B cell (primary cell): ENCODE results near the gene RAD21L1. TPM values are rescaled to one million over a fixed set of nuclear protein-coding genes. Genes with fewer than 3 reads are reported as not detected.

ENCODE experiments used
- ATAC-seq: fragments of 200-7000 bp; cut with Tn5 transposase; one replicate; pipeline ENCODE4 v1.10.0; 2021; ENCODE audit warnings: low read depth, mild to moderate bottlenecking, moderate number of reproducible peaks, moderate library complexity
- CTCF ChIA-PET: fragments of 350-600 bp; sonication (Branson Sonifier 250); formaldehyde crosslinking; loops from one replicate; lab custom pipeline; 2021; ENCODE audit warnings: antibody characterized with exemption, inconsistent platforms; lab: Charles Lee
- POLR2A ChIA-PET: fragments of 350-600 bp; sonication (Branson Sonifier 250); formaldehyde crosslinking; loops from one replicate; lab custom pipeline; 2021; ENCODE audit warnings: antibody characterized with exemption; lab: Charles Lee
- DNase-seq: peaks from one replicate; pipeline ENCODE4 v3.0.0; 2013
- H2AFZ ChIP-seq: 2 replicates; pipeline ENCODE4 v1.6.1; 2012; ENCODE audit warnings: mild to moderate bottlenecking, low read depth, low read length; ENCODE audit not compliant: insufficient read depth, poor library complexity, severe bottlenecking
- H3K27ac ChIP-seq, 2 donors: 1 replicate in 1 of 2; 2 replicates in 1 of 2; pipeline ENCODE4 v1.5.1; 2012 to 2013; ENCODE audit warnings: low read length in 2 of 2, mild to moderate bottlenecking in 2 of 2, moderate library complexity in 1 of 2
- H3K27me3 ChIP-seq, 4 experiments: fragments of 200-600 bp in 1 of 4; sonication (generic) in 1 of 4; replicated peaks in 1 of 4; 1 replicate in 2 of 4; 2 replicates in 2 of 4; pipeline versions ENCODE4 v1.6.1 to v1.7.0; 2013 to 2016; ENCODE audit warnings: low read length in 3 of 4, mild to moderate bottlenecking in 2 of 4, mixed read lengths in 1 of 4, moderate library complexity in 1 of 4; ENCODE audit not compliant: insufficient read depth in 4 of 4, control insufficient read depth in 3 of 4; ENCODE audit errors: control extremely low read depth in 1 of 4
- H3K36me3 ChIP-seq, 2 experiments: replicated peaks in 1 of 2; 1 replicate in 1 of 2; 2 replicates in 1 of 2; pipeline versions ENCODE4 v1.6.1 to v1.7.1; 2013; ENCODE audit warnings: low read length in 1 of 2; ENCODE audit not compliant: insufficient read depth in 2 of 2, control insufficient read depth in 1 of 2; ENCODE audit errors: control extremely low read depth in 1 of 2, extremely low read depth in 1 of 2
- H3K4me1 ChIP-seq, 2 donors: fragments of 200-600 bp in 1 of 2; sonication (generic) in 1 of 2; 1 replicate in 1 of 2; 2 replicates in 1 of 2; pipeline versions ENCODE4 v1.5.1 to v1.6.1; 2013 to 2017; ENCODE audit warnings: low read length in 2 of 2; ENCODE audit not compliant: control insufficient read depth in 2 of 2, insufficient read depth in 2 of 2
- H3K4me2 ChIP-seq: replicated peaks from 2 replicates; pipeline ENCODE3; 2012; ENCODE audit warnings: mild to moderate bottlenecking, low read depth, low read length; ENCODE audit not compliant: poor library complexity, severe bottlenecking
- H3K4me3 ChIP-seq, 5 experiments: fragments of 200-600 bp in 1 of 5; sonication (generic) in 1 of 5; 1 replicate in 3 of 5; 2 replicates in 2 of 5; pipeline versions ENCODE4 v1.5.1 to v1.7.0; 2011 to 2016; ENCODE audit warnings: low read length in 4 of 5, mild to moderate bottlenecking in 4 of 5, low read depth in 2 of 5, control low read depth in 1 of 5, moderate library complexity in 1 of 5; ENCODE audit not compliant: insufficient read depth in 1 of 5; ENCODE audit errors: control extremely low read depth in 1 of 5, extremely low read depth in 1 of 5
- H3K79me2 ChIP-seq: fragments of 200-600 bp; sonication (generic); one replicate; pipeline ENCODE4 v1.6.0; 2016; ENCODE audit warnings: low read length; ENCODE audit not compliant: control insufficient read depth, insufficient read depth
- H3K9ac ChIP-seq: fragments of 200-600 bp; sonication (generic); 2 replicates; pipeline ENCODE4 v1.6.1; 2017; ENCODE audit warnings: mild to moderate bottlenecking, low read length, moderate library complexity
- H3K9me3 ChIP-seq, 3 donors: one replicate each; pipeline versions ENCODE4 v1.6.1 to v1.7.1; 2013; ENCODE audit warnings: low read length in 2 of 3; ENCODE audit not compliant: control insufficient read depth in 2 of 3, insufficient read depth in 1 of 3; ENCODE audit errors: control extremely low read depth in 1 of 3
- H4K20me1 ChIP-seq: 2 replicates; pipeline ENCODE4 v1.6.0; 2012; ENCODE audit warnings: mild to moderate bottlenecking, low read length; ENCODE audit not compliant: insufficient read depth, control insufficient read depth, poor library complexity, severe bottlenecking
- H3K27ac Mint-ChIP-seq: one replicate; pipeline ENCODE4 v1.8.0; 2021; ENCODE audit warnings: mixed read lengths
- H3K27me3 Mint-ChIP-seq: one replicate; pipeline ENCODE4 v1.8.0; 2021; ENCODE audit warnings: mixed read lengths
- H3K4me1 Mint-ChIP-seq: one replicate; pipeline ENCODE4 v1.8.0; 2021; ENCODE audit warnings: mixed read lengths
- H3K4me3 Mint-ChIP-seq: one replicate; pipeline ENCODE4 v1.8.0; 2021; ENCODE audit warnings: mixed read lengths
- H3K9me3 Mint-ChIP-seq: one replicate; pipeline ENCODE4 v1.8.0; 2022; ENCODE audit warnings: mixed read lengths; ENCODE audit not compliant: insufficient read depth
- CTCF ChIP-seq: fragments of 200-600 bp; IDR thresholded peaks from one replicate; pipeline ENCODE4 v1.8.0; 2022; ENCODE audit warnings: antibody characterized with exemption, mild to moderate bottlenecking
- EZH2 ChIP-seq: IDR thresholded peaks from 2 replicates; pipeline ENCODE4 v1.6.1; 2012; ENCODE audit warnings: borderline replicate concordance, low read depth, mild to moderate bottlenecking, moderate library complexity, low read length; ENCODE audit not compliant: insufficient read depth, poor library complexity, severe bottlenecking
- WGBS: methylation state at CpG from one replicate; pipeline ENCODE4 v1.1.5; 2013; ENCODE audit warnings: missing lambda C conversion rate; ENCODE audit not compliant: insufficient coverage; 5-methylcytosine and 5-hydroxymethylcytosine counted together
- intact Hi-C: fragments of 100-400 bp; cut with micrococcal nuclease; formaldehyde crosslinking; loops from one replicate; pipeline ENCODE4 v1.10.0; 2022
- polyA plus RNA-seq: library from polyadenylated mRNA; depleted of rRNA; stranded (reverse); fragments of >200 nt; gene quantifications from 2 replicates; pipeline ENCODE4 v1.2.3, GENCODE V29; 2012
- total RNA-seq, 2 donors: library from RNA; stranded (reverse); fragments of 120-200 nt in 1 of 2; gene quantifications; 1 replicate in 1 of 2; 2 replicates in 1 of 2; pipeline versions ENCODE4 v1.2.3 to v1.2.4, GENCODE V29; 2013 to 2022

Gene RAD21L1
- total and polyA plus RNA-seq, 2 donors (not counting 1 experiment from before 2014, with no cell fraction given) = not detected

DNA sequence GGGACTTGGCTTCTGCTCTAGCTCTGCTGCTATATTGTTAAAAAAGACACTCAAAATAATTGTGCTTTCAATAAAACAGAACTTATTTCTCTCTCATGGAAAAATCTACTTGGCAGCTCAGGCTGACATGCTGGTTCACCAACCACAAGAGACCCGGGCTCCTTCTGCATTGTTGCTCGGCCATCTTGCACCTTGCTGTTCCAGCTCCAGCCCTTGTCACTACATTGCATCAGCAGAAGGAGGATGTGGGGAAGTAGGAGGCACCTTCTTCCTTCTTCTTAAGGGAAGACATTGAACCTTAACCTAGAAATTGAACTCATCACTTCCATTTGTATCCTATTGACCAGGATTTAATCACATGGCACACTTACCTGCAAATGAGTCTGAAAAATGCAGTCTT, 29.2 kb upstream of the RAD21L1 start:
- intact Hi-C loops = no loop called here
- ChIA-PET CTCF (no interaction called here), POLR2A (no interaction called here)
- H3K4me1 ChIP-seq = no peaks in the 10 kb centered on the region
- H3K4me2 ChIP-seq = no peak overlapping the region
- Mint-ChIP-seq H3K4me1 (no peaks in the 10 kb centered on the region), H3K4me3 (no peak overlapping the region), H3K27me3 (peaks cover 29% of the 10 kb centered on the region), H3K9me3 (peaks cover 4% of the 10 kb centered on the region), H3K27ac (no peak overlapping the region)
- ATAC-seq (no peak), DNase-seq (no peak)
- no peaks in the 10 kb centered on the region for H3K9me3 ChIP-seq
- H3K79me2 ChIP-seq = no peaks in the 10 kb centered on the region
- H3K36me3 ChIP-seq = no peaks in the 10 kb centered on the region
- H3K27me3 ChIP-seq = peaks cover 0 to 7% (median 0%) of the 10 kb centered on the region in 4 experiments
- H4K20me1 ChIP-seq = no peaks in the 10 kb centered on the region
- no peak overlapping the region for H3K9ac ChIP-seq
- no peak overlapping the region for H3K4me3 ChIP-seq
- H2AFZ ChIP-seq = no peak overlapping the region
- 100% methylated on average over 1 of the region's 2 CpGs for WGBS
- no peak overlapping the region for H3K27ac ChIP-seq
- TF ChIP-seq CTCF = no peak
- no peak for TF ChIP-seq EZH2

DNA sequence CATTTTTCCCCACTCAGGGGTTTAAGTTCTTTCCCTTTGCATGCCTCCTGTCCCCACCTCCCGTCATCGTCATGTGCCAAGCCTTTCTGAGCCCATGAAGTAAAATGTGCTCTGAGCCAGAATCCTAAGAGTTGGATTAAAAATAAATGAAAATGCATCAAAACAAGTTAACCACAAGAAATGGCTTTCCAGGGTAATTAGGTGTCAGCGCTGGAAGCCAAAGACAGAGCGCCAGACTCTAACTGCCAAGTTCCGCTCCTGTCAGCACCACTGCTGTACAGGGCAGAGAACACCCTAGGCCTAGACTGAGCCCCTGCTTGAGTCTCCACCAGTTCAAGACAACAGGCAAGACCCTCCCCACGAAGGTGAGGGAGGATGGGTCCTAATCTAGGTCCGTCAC, 28.0 kb upstream of the RAD21L1 start:
- ATAC-seq = no peak
- Histone ChIP-seq H3K27me3 (peaks cover 0 to 9% (median 0%) of the 10 kb centered on the region in 4 experiments), H3K27ac (no peak overlapping the region), H3K4me2 (no peak overlapping the region), H3K4me3 (no peak overlapping the region), H3K9ac (no peak overlapping the region), H3K9me3 (no peaks in the 10 kb centered on the region), H3K36me3 (no peaks in the 10 kb centered on the region), H2AFZ (no peak overlapping the region), H3K79me2 (no peaks in the 10 kb centered on the region), H3K4me1 (no peaks in the 10 kb centered on the region), H4K20me1 (no peaks in the 10 kb centered on the region)
- no peaks in the 10 kb centered on the region for H3K4me1 Mint-ChIP-seq
- TF ChIP-seq CTCF (no peak), EZH2 (no peak)
- no peak overlapping the region for H3K4me3 Mint-ChIP-seq
- H3K9me3 Mint-ChIP-seq = peaks cover 4% of the 10 kb centered on the region
- POLR2A ChIA-PET = no interaction called here
- H3K27me3 Mint-ChIP-seq = peaks cover 33% of the 10 kb centered on the region
- DNase-seq = no peak
- CTCF ChIA-PET = no interaction called here
- intact Hi-C loops = no loop called here
- 100% methylated on average over 4 of the region's 7 CpGs for WGBS
- H3K27ac Mint-ChIP-seq = no peak overlapping the region
